Panc1 (cell line): ENCODE measurements around the gene POLN.

Experiments used
- CTCF ChIP-seq: fragments of 450-650 bp; IDR thresholded peaks from 2 replicates; pipeline ENCODE4 v1.5.1; 2017; ENCODE audit warnings: mild to moderate bottlenecking
- POLR2AphosphoS5 ChIP-seq: IDR thresholded peaks from 2 replicates; pipeline ENCODE4 v1.6.1; 2012; ENCODE audit warnings: mild to moderate bottlenecking, low read depth, low read length, moderate library complexity
- REST ChIP-seq, 2 experiments: IDR thresholded peaks; 2 replicates each; pipeline ENCODE4 v1.6.1; 2011 to 2012; ENCODE audit warnings: low read depth in 2 of 2, control low read depth in 1 of 2, low read length in 1 of 2, mild to moderate bottlenecking in 1 of 2, moderate library complexity in 1 of 2; ENCODE audit not compliant: insufficient read depth in 1 of 2
- SIN3A ChIP-seq: IDR thresholded peaks from 2 replicates; pipeline ENCODE4 v1.6.1; 2012; ENCODE audit warnings: low read depth, mild to moderate bottlenecking, low read length, moderate library complexity, borderline replicate concordance; ENCODE audit not compliant: insufficient read depth
- TCF7L2 ChIP-seq: IDR thresholded peaks from 2 replicates; pipeline ENCODE4 v1.6.1; 2011; ENCODE audit warnings: mild to moderate bottlenecking, low read depth, low read length, inconsistent platforms

- TF ChIP-seq CTCF (no peak), POLR2AphosphoS5 (no peak), SIN3A (no peak), REST (IDR thresholded peaks at IDR 0.05; ENCODE audit: insufficient read depth in 1 of 2, low read depth in 2 of 2, low read length in 1 of 2) (no peak), TCF7L2 (no peak)
Observed at GRCh38 chr4:2163311-2163821, 78.6 kb downstream of the POLN start.
